ENCODE data around the gene HERPUD2.
A peak's percentile ranks its signal among the peaks of the same experiment; 100 is the strongest.
"Not testable (repeated sequence)": the region's sequence is repeated elsewhere in the genome, so short reads cannot be mapped to it uniquely, and the experiment has no call there.

Gene HERPUD2

DNA sequence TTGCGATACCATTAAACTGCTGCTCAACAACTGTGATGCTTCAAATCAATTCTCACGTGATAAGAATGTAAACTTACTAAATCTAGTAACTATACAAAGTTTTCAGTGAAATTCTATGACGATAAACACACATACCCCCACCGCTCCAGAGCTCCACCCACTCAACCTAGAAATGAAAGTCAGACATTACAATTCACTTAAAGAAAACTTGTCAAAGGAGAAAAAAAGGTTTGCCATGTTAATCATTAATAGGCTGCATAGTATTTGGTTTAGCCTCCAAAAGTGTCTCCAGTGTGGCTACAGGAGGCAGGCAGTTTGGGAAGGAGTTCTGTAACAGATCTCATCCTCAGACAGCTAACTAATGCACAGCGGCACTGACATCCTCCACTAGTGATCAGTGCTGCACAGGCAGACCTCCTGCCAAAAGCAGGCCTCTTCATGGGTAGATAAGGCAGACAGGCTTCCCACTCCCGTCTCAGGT is 3.1 kb downstream of the HERPUD2 start:
- peak overlapping the region; percentile 17 for H3K4me3 ChIP-seq (ENCODE audit: low read length)
- no peaks in the 10 kb centered on the region for H3K27me3 ChIP-seq (ENCODE audit: control insufficient read depth, insufficient read depth, low read length)
- H3K9ac ChIP-seq (ENCODE audit: low read length): no peak overlapping the region
- H3K4me1 ChIP-seq (ENCODE audit: control insufficient read depth, insufficient read depth, low read length): peaks cover 17% of the 10 kb centered on the region
- H3K27ac ChIP-seq (ENCODE audit: low read depth, low read length): no peak overlapping the region
- no peaks in the 10 kb centered on the region for H3K36me3 ChIP-seq (ENCODE audit: control insufficient read depth, insufficient read depth, low read length)

DNA sequence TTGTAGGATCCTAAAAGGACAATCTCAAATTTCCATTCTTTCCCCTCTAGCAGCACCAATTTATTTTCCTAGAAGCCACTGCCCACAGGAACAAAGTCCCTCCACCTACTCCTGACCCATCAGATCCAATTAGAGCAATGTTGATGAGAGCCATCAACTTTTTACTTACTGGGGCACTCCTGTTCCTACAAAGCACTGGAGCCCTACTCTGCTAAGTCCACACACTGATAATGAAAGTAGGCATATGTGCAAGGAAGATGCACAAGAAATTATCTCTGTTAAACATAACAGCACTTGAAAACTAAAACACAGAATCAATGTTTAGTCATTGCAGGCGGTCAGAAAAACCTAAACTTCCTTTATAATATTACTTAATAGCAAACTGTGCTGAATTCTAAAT is 3.6 kb downstream of the HERPUD2 start:
- peak overlapping the region; percentile 34 for H3K4me3 ChIP-seq (ENCODE audit: low read length)
- no peaks in the 10 kb centered on the region for H3K27me3 ChIP-seq (ENCODE audit: control insufficient read depth, insufficient read depth, low read length)
- no peak overlapping the region for H3K9ac ChIP-seq (ENCODE audit: low read length)
- H3K27ac ChIP-seq (ENCODE audit: low read depth, low read length): no peak overlapping the region
- H3K4me1 ChIP-seq (ENCODE audit: control insufficient read depth, insufficient read depth, low read length): peaks cover 17% of the 10 kb centered on the region
- no peaks in the 10 kb centered on the region for H3K36me3 ChIP-seq (ENCODE audit: control insufficient read depth, insufficient read depth, low read length)

DNA sequence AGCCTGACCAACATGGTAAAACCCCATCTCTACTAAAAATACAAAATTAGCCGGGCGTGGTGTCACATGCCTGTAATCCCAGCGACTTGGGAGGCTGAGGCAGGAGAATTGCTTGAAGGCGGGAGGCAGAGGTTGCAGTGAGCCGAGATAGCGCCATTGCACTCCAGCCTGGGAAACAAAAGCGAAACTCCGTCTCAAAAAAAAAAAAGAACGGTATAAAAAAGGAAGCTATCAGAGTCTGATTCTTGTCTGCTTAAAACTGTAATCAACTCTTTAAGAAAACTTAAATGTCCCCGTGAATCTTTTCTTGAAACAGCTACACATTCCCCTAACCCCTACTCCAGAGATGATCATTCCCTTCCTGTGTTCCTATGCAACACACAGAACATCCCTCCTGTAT is 4.3 kb downstream of the HERPUD2 start:
- H3K36me3 ChIP-seq (ENCODE audit: control insufficient read depth, insufficient read depth, low read length); H3K4me3 ChIP-seq (ENCODE audit: low read length); H3K9ac ChIP-seq (ENCODE audit: low read length); H3K27ac ChIP-seq (ENCODE audit: low read depth, low read length); H3K27me3 ChIP-seq (ENCODE audit: control insufficient read depth, insufficient read depth, low read length): not testable (repeated sequence)
- H3K4me1 ChIP-seq (ENCODE audit: control insufficient read depth, insufficient read depth, low read length): peaks cover 15% of the 10 kb centered on the region

DNA sequence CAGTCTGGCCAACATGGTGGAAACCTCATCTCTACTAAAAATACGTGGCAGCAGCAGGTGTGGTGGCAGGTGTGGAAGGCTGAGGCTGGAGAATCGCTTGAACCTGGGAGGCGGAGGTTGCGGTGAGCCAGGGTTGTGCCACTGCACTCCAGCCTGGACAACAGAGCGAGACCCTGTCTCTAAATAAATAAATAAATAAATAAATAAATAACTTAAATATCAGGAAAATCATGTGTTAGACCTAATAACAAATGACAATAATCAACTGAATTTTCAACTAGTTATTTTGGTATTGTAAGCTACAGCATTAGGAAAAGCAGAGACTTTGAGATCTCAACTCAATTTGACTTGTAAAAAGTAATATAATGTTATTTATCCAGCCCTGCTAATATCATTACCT is 9.2 kb downstream of the HERPUD2 start:
- no peak overlapping the region for H3K4me3 ChIP-seq (ENCODE audit: low read length)
- peaks cover 15% of the 10 kb centered on the region for H3K4me1 ChIP-seq (ENCODE audit: control insufficient read depth, insufficient read depth, low read length)
- H3K27me3 ChIP-seq (ENCODE audit: control insufficient read depth, insufficient read depth, low read length): no peaks in the 10 kb centered on the region
- no peak overlapping the region for H3K27ac ChIP-seq (ENCODE audit: low read depth, low read length)
- no peak overlapping the region for H3K9ac ChIP-seq (ENCODE audit: low read length)
- no peaks in the 10 kb centered on the region for H3K36me3 ChIP-seq (ENCODE audit: control insufficient read depth, insufficient read depth, low read length)

DNA sequence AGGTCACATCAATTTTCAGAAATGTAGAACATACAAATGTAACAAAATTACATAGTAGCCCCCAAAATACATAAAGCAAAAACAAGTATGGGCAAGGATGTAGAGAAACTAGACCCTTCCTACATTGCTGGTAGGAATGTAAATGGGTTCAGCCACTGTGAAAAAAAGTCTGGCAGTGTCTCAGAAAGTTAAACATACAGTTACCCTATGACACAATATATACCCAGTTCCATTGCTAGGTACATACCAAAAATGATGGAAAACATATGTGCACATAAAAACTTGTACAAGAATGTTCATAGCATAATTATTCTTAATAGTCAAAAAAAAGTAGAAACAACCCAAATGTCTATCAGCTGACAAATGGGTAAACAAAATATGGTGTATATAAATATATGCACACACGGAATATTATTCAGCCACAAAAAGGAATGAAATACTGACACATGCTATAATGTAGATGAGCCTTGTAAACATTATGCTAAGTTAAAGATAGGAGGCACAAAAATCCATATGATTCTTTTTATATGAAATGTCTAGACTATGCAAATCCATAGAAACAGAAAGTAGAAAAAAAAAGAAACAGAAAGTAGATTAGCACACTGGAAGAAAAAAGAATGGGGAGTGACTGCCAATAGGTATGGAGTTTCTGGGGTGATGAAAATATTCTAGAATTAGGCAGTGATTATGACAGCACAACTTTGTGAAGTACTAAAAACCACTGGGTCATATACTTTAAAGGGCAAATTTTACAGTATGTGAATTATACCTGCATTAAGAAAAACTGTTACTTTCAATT is 13.5 kb downstream of the HERPUD2 start:
- Histone ChIP-seq H3K27ac (ENCODE audit: low read depth, low read length) (no peak overlapping the region), H3K4me3 (ENCODE audit: low read length) (no peak overlapping the region), H3K27me3 (ENCODE audit: control insufficient read depth, insufficient read depth, low read length) (no peaks in the 10 kb centered on the region), H3K36me3 (ENCODE audit: control insufficient read depth, insufficient read depth, low read length) (no peaks in the 10 kb centered on the region), H3K9ac (ENCODE audit: low read length) (no peak overlapping the region), H3K4me1 (ENCODE audit: control insufficient read depth, insufficient read depth, low read length) (no peaks in the 10 kb centered on the region)

DNA sequence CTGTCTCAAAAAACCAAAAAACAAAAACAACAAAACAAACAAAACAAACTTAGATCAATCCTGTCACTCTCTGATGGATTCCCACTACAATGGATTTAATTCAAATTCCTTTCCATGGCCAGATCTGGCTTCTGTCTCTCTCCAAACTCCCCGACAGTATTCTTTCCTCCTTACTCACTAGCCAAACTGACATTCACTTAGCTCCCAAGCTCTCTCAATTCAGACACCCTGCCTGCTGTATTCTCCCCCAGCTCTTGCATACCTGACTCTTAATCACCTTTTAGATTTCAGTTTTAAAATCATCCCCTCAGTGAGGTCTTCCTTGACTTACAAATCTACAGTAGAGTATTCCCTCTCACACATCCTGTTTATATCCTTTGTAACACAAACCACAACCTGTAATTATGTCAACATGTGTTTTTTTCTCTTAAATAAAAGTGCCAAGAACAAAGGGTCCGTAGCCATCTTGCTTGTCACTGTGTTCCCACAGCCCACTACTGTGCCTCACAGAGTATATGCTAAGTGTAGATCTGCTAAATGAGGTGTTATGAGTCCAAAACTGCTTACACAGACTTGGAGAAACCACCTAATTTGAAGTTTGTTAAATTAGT is 14.4 kb downstream of the HERPUD2 start:
- Histone ChIP-seq H3K9ac (ENCODE audit: low read length) (no peak overlapping the region), H3K4me1 (ENCODE audit: control insufficient read depth, insufficient read depth, low read length) (no peaks in the 10 kb centered on the region), H3K27me3 (ENCODE audit: control insufficient read depth, insufficient read depth, low read length) (no peaks in the 10 kb centered on the region), H3K36me3 (ENCODE audit: control insufficient read depth, insufficient read depth, low read length) (no peaks in the 10 kb centered on the region), H3K4me3 (ENCODE audit: low read length) (no peak overlapping the region), H3K27ac (ENCODE audit: low read depth, low read length) (no peak overlapping the region)

DNA sequence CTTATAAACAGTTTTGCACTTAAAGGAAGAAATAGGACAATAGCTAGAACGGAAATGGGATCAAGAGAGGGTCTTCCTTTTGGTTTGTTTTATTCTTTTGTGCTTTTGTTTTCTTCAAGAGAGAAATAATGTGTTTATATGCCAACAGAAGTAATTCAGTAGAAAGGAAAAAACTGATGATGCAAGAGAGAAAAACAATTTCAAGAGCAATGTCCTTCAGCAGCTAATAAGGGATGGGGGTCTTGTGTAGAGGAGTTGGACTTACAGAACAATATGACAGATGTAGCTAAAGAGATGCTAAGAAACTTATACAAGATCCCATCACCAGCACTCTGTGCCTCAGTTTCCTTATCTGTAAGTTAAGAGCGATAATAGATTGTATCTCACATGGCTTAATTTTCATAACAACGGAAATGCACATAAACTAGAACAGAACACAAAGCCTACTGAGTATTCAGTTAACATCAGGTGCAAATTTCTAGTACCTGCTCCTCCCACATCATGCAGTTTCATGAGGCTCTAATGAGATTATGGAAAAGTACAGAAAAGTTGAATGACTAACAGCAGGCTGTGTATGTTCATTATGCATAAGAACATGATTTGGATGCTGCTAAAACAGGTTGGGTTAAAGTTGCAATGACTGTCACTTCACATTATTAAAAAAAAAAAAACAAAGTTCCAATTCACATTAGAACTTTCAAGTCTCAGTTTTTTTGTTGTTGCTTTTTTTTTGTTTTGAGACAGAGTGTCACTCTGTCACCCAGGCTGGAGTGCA is 17.2 kb downstream of the HERPUD2 start:
- no peaks in the 10 kb centered on the region for H3K36me3 ChIP-seq (ENCODE audit: control insufficient read depth, insufficient read depth, low read length)
- H3K4me3 ChIP-seq (ENCODE audit: low read length): no peak overlapping the region
- H3K27me3 ChIP-seq (ENCODE audit: control insufficient read depth, insufficient read depth, low read length): no peaks in the 10 kb centered on the region
- H3K27ac ChIP-seq (ENCODE audit: low read depth, low read length): no peak overlapping the region
- no peak overlapping the region for H3K9ac ChIP-seq (ENCODE audit: low read length)
- H3K4me1 ChIP-seq (ENCODE audit: control insufficient read depth, insufficient read depth, low read length): no peaks in the 10 kb centered on the region

DNA sequence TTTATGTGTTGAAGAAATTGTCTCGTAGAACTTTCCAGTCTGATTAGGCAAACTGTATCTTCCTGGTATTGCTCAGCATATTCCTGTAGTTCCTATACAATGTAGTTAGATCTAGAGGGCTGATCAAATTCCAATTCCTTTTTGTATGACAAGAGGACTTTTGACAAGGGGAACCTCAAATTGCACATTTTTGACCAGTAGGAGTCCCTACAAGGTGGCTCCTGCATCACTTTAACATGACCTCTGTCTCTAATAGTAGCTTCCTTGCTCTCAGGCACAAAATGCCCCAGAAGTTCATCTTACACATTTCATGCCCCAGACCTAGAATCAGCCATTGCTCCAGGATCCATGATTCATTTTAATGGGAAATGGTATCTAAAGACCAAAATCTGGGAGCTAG is 18.7 kb downstream of the HERPUD2 start:
- no peaks in the 10 kb centered on the region for H3K36me3 ChIP-seq (ENCODE audit: control insufficient read depth, insufficient read depth, low read length)
- H3K4me3 ChIP-seq (ENCODE audit: low read length): no peak overlapping the region
- no peaks in the 10 kb centered on the region for H3K4me1 ChIP-seq (ENCODE audit: control insufficient read depth, insufficient read depth, low read length)
- no peak overlapping the region for H3K27ac ChIP-seq (ENCODE audit: low read depth, low read length)
- no peaks in the 10 kb centered on the region for H3K27me3 ChIP-seq (ENCODE audit: control insufficient read depth, insufficient read depth, low read length)
- no peak overlapping the region for H3K9ac ChIP-seq (ENCODE audit: low read length)

DNA sequence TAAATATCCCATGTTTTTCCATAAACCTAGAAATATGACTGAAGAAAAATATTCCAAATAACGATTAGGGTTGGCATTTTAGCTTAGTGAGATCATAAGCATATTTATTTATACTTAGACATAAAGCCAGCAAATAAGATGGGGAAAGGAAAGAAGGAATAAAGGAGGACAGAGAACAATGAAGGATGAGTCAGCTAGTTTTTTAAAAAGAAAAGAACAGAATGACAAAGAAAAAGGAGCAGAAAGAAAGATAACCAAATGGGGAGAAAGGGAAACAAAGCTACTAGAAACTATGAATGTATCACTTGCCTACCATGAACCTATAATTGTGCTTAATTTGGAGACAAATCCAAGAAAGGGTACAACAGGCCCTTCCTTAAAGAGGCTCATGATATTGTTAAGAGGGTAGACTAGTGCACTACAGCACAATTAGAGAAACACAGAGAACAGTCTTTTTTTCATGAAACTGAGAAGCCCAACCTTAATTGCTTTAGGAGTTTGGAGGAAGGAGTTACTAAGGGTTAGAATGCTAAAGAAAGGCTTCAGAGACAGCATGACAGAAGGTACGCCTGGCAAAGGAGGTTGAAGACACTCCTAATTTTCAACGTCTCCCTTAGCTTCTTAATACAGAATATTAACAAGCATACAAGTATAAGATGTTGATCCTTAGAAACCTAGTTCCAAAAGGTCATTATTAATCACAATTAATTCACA is 23.9 kb downstream of the HERPUD2 start:
- Histone ChIP-seq H3K36me3 (ENCODE audit: control insufficient read depth, insufficient read depth, low read length) (peaks cover 8% of the 10 kb centered on the region), H3K4me3 (ENCODE audit: low read length) (no peak overlapping the region), H3K9ac (ENCODE audit: low read length) (no peak overlapping the region), H3K4me1 (ENCODE audit: control insufficient read depth, insufficient read depth, low read length) (peaks cover 2% of the 10 kb centered on the region), H3K27me3 (ENCODE audit: control insufficient read depth, insufficient read depth, low read length) (no peaks in the 10 kb centered on the region), H3K27ac (ENCODE audit: low read depth, low read length) (no peak overlapping the region)

DNA sequence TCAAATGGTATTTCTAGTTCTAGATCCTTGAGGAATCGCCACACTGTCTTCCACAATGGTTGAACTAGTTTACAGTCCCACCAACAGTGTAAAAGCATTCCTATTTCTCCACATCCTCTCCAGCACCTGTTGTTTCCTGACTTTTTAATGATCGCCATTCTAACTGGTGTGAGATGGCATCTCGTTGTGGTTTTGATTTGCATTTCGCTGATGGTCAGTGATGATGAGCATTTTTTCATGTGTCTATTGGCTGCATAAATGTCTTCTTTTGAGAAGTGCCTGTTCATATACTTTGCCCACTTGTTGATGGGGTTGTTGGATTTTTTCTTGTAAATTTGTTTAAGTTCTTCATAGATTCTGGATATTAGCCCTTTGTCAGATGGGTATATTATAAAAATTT is 34.5 kb downstream of the HERPUD2 start:
- not testable (repeated sequence) for H3K36me3 ChIP-seq (ENCODE audit: control insufficient read depth, insufficient read depth, low read length); H3K27ac ChIP-seq (ENCODE audit: low read depth, low read length); H3K4me1 ChIP-seq (ENCODE audit: control insufficient read depth, insufficient read depth, low read length); H3K9ac ChIP-seq (ENCODE audit: low read length); H3K4me3 ChIP-seq (ENCODE audit: low read length); H3K27me3 ChIP-seq (ENCODE audit: control insufficient read depth, insufficient read depth, low read length)

DNA sequence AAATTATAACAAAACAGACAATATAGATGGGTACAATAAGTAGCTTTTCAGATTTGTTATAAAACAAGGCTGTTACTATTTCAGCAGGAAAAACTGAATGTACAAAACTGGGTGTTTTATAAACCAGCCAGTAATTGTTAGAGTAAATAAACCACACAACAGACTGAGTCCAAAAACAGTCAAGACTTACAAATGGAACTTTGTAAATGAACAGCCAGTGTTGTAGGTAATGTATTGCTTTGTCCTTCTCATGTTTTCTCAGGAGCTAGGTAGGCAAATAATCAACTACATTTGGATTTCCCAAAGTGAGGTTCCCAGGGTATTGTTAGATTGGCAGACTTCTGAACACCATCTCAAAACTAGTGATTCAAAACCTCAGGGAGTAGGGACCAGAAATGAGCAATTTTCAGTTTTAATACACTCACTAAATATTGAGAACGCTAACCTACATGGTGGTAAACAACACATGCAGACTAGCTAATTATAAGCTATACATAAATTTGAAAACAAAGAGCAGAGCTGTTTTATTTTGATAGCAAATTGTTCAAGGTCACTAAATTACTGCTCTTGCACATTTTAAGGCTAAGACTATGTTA is 36.2 kb downstream of the HERPUD2 start:
- no peak overlapping the region for H3K27ac ChIP-seq (ENCODE audit: low read depth, low read length)

DNA sequence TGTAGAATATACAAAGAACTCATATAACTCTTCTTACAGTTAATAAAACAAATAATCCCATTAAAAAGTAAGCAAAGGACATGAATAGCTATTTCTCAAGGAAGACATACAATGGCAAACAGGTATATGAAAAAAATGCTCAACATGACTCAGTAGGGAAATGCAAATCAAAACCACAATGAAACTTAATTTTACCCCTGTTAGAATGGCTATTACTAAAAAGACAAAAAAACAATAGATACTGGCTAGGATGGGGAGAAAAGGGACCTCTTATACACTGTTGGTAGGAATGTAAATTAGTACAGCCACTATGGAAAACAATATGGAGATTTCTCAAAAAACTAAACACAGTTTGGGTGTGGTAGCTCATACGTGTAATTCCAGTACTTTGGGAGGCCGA is 37.8 kb downstream of the HERPUD2 start:
- Histone ChIP-seq H3K27me3 (ENCODE audit: control insufficient read depth, insufficient read depth, low read length) (no peaks in the 10 kb centered on the region), H3K4me3 (ENCODE audit: low read length) (no peak overlapping the region), H3K36me3 (ENCODE audit: control insufficient read depth, insufficient read depth, low read length) (no peaks in the 10 kb centered on the region), H3K4me1 (ENCODE audit: control insufficient read depth, insufficient read depth, low read length) (no peaks in the 10 kb centered on the region), H3K9ac (ENCODE audit: low read length) (no peak overlapping the region), H3K27ac (ENCODE audit: low read depth, low read length) (no peak overlapping the region)

More for the DNA sequence above, 36.2 kb downstream of the HERPUD2 start:
- H3K27me3 ChIP-seq (ENCODE audit: control insufficient read depth, insufficient read depth, low read length): no peaks in the 10 kb centered on the region
- H3K9ac ChIP-seq (ENCODE audit: low read length): no peak overlapping the region
- H3K4me1 ChIP-seq (ENCODE audit: control insufficient read depth, insufficient read depth, low read length): no peaks in the 10 kb centered on the region
- H3K36me3 ChIP-seq (ENCODE audit: control insufficient read depth, insufficient read depth, low read length): no peaks in the 10 kb centered on the region
- H3K4me3 ChIP-seq (ENCODE audit: low read length): no peak overlapping the region

Data from rectal smooth muscle tissue (tissue), 1 donor.